CD14-positive monocyte (primary cell): ENCODE results near the gene U2SURP. TPM values are rescaled to one million over a fixed set of nuclear protein-coding genes. Genes with fewer than 3 reads are reported as not detected.
A peak's percentile ranks its signal among the peaks of the same experiment; 100 is the strongest.

ENCODE experiments used
- DNase-seq, 3 donors: peaks; one replicate each; pipeline ENCODE4 v3.0.0-alpha.2; 2011 to 2022
- H2AFZ ChIP-seq: 2 replicates; pipeline ENCODE4 v1.6.0; 2012; ENCODE audit warnings: mild to moderate bottlenecking, low read depth, low read length, inconsistent platforms; ENCODE audit not compliant: insufficient read depth, poor library complexity, severe bottlenecking
- H3K27ac ChIP-seq, 2 donors: 1 replicate in 1 of 2; 2 replicates in 1 of 2; pipeline ENCODE4 v1.5.1; 2012 to 2013; ENCODE audit warnings: low read length in 2 of 2, control low read depth in 1 of 2, inconsistent platforms in 1 of 2, low read depth in 1 of 2, mild to moderate bottlenecking in 1 of 2
- H3K27me3 ChIP-seq, 2 donors: one replicate each; pipeline versions ENCODE4 v1.6.0 to v1.6.1; 2011 to 2013; ENCODE audit warnings: low read length in 2 of 2; ENCODE audit not compliant: control insufficient read depth in 2 of 2, insufficient read depth in 2 of 2
- H3K36me3 ChIP-seq, 2 donors: replicated peaks in 1 of 2; 1 replicate in 1 of 2; 2 replicates in 1 of 2; pipeline versions ENCODE4 v1.5.1 to v1.6.1; 2012 to 2013; ENCODE audit warnings: low read length in 2 of 2, control low read depth in 1 of 2, inconsistent platforms in 1 of 2, mild to moderate bottlenecking in 1 of 2; ENCODE audit not compliant: insufficient read depth in 2 of 2, control insufficient read depth in 1 of 2
- H3K4me1 ChIP-seq, 2 donors: 1 replicate in 1 of 2; 2 replicates in 1 of 2; pipeline versions ENCODE4 v1.5.1 to v1.6.1; 2012 to 2013; ENCODE audit warnings: low read length in 2 of 2, control low read depth in 1 of 2, inconsistent platforms in 1 of 2, mild to moderate bottlenecking in 1 of 2, moderate library complexity in 1 of 2; ENCODE audit not compliant: insufficient read depth in 2 of 2, control insufficient read depth in 1 of 2
- H3K4me2 ChIP-seq: replicated peaks from 2 replicates; pipeline ENCODE3; 2012; ENCODE audit warnings: low read length, moderate library complexity, mild to moderate bottlenecking; ENCODE audit not compliant: poor library complexity, severe bottlenecking; ENCODE audit errors: extremely low read depth
- H3K4me3 ChIP-seq, 3 experiments: fragments of 200-600 bp in 1 of 3; sonication (generic) in 1 of 3; replicated peaks in 1 of 3; 1 replicate in 2 of 3; 2 replicates in 1 of 3; pipeline ENCODE4 v1.5.1; 2011 to 2013; ENCODE audit warnings: low read length in 3 of 3, mild to moderate bottlenecking in 3 of 3, control low read depth in 2 of 3, low read depth in 2 of 3, inconsistent platforms in 1 of 3, moderate library complexity in 1 of 3
- H3K79me2 ChIP-seq: 2 replicates; pipeline ENCODE4 v1.6.0; 2012; ENCODE audit warnings: mild to moderate bottlenecking, control low read depth, inconsistent platforms, low read length, moderate library complexity; ENCODE audit not compliant: insufficient read depth
- H3K9ac ChIP-seq: 2 replicates; pipeline ENCODE4 v1.6.0; 2017; ENCODE audit warnings: low read length, mild to moderate bottlenecking; ENCODE audit not compliant: insufficient read depth, poor library complexity, severe bottlenecking
- H3K9me3 ChIP-seq, 2 donors: replicated peaks in 1 of 2; 1 replicate in 1 of 2; 2 replicates in 1 of 2; pipeline versions ENCODE4 v1.5.1 to v1.6.1; 2012 to 2013; ENCODE audit warnings: low read length in 2 of 2, control low read depth in 1 of 2; ENCODE audit not compliant: control insufficient read depth in 1 of 2, insufficient read depth in 1 of 2
- H4K20me1 ChIP-seq: 2 replicates; pipeline ENCODE4 v1.6.0; 2012; ENCODE audit warnings: mild to moderate bottlenecking, low read length, control low read depth, moderate library complexity; ENCODE audit not compliant: insufficient read depth
- H3K27ac Mint-ChIP-seq, 7 donors: one replicate each; pipeline ENCODE4 v1.8.0; 2020; ENCODE audit warnings: mild to moderate bottlenecking in 7 of 7, mixed read lengths in 7 of 7, moderate library complexity in 6 of 7, inconsistent platforms in 2 of 7
- H3K27me3 Mint-ChIP-seq, 3 donors: one replicate each; pipeline ENCODE4 v1.8.0; 2021 to 2022; ENCODE audit warnings: low read depth in 3 of 3, mild to moderate bottlenecking in 3 of 3, mixed read lengths in 3 of 3, moderate library complexity in 3 of 3, inconsistent platforms in 1 of 3
- H3K36me3 Mint-ChIP-seq, 2 donors: one replicate each; pipeline ENCODE4 v1.8.0; 2020; ENCODE audit warnings: mixed read lengths in 2 of 2, inconsistent platforms in 1 of 2, mild to moderate bottlenecking in 1 of 2
- H3K4me1 Mint-ChIP-seq: one replicate; pipeline ENCODE4 v1.8.0; 2020; ENCODE audit warnings: mild to moderate bottlenecking, mixed read lengths
- H3K4me3 Mint-ChIP-seq, 2 donors: one replicate each; pipeline ENCODE4 v1.8.0; 2020; ENCODE audit warnings: mild to moderate bottlenecking in 2 of 2, mixed read lengths in 2 of 2, moderate library complexity in 1 of 2
- H3K9me3 Mint-ChIP-seq, 7 donors: one replicate each; pipeline ENCODE4 v1.8.0; 2020 to 2022; ENCODE audit warnings: mixed read lengths in 7 of 7, mild to moderate bottlenecking in 6 of 7, moderate library complexity in 6 of 7, inconsistent platforms in 2 of 7
- CTCF ChIP-seq: fragments of 200-600 bp; IDR thresholded peaks from one replicate; pipeline ENCODE4 v1.8.0; 2022; ENCODE audit warnings: antibody characterized with exemption, mild to moderate bottlenecking
- WGBS: methylation state at CpG from one replicate; pipeline ENCODE4 v1.1.5; 2013; ENCODE audit warnings: missing lambda C conversion rate; ENCODE audit not compliant: insufficient coverage; 5-methylcytosine and 5-hydroxymethylcytosine counted together
- intact Hi-C, 2 donors: fragments of 100-400 bp; cut with micrococcal nuclease; formaldehyde crosslinking; loops; one replicate each; pipeline versions ENCODE4 v1.15.0 to v1.15.1; 2023
- polyA plus RNA-seq, 3 donors: library from polyadenylated mRNA; depleted of rRNA in 1 of 3; unstranded in 2 of 3; stranded (reverse) in 1 of 3; fragments of 300-500 nt in 2 of 3; fragments of >200 nt in 1 of 3; fragmentation: Illumina TruSeq in 2 of 3; gene quantifications; 1 replicate in 2 of 3; 2 replicates in 1 of 3; pipeline ENCODE4 v1.2.3, GENCODE V29; 2012 to 2021

Gene U2SURP
- polyA plus RNA-seq, 3 donors, result 21.1 to 70.4 (median 51.4) TPM

DNA sequence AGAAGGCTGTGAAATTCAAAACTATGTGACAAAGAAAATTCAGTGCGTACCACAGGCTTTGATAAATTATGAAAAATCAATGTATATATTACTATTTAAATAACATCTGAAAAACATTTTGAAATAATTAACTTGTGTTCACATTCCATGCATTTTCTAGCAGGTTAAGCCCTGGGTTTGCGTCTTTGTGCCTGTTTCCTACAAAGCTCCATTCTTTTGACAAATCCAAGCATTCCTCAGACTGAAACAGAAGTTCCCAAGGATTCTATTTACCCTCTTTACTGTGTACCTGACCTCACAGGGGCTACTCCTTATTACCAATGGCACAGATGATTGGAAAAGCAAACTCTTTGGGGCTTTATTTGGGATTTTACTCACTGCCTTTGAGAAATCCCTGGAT is 39.8 kb upstream of the U2SURP start:
- no peak for DNase-seq
- no peak overlapping the region for H3K27ac Mint-ChIP-seq
- Histone ChIP-seq H3K4me1 (peaks cover 7 to 13% of the 10 kb centered on the region in 2 donors), H3K4me2 (no peak overlapping the region), H3K36me3 (no peaks in the 10 kb centered on the region), H3K27me3 (peaks cover 68 to 75% of the 10 kb centered on the region in 2 donors), H3K79me2 (no peaks in the 10 kb centered on the region), H3K4me3 (no peak overlapping the region), H4K20me1 (no peaks in the 10 kb centered on the region), H2AFZ (no peak overlapping the region), H3K27ac (no peak overlapping the region), H3K9ac (no peak overlapping the region), H3K9me3 (peaks cover 0 to 12% of the 10 kb centered on the region in 2 donors)
- 100% methylated on average over 1 of the region's 2 CpGs for WGBS
- peaks cover 12 to 13% of the 10 kb centered on the region in 2 donors for H3K36me3 Mint-ChIP-seq
- TF ChIP-seq CTCF, result no peak
- peak overlapping the region in 1 of 2 donors; percentile 91 for H3K4me3 Mint-ChIP-seq
- intact Hi-C loops, result no loop called here
- peaks cover 0 to 17% (median 15%) of the 10 kb centered on the region in 7 donors for H3K9me3 Mint-ChIP-seq
- peaks cover 19% of the 10 kb centered on the region for H3K4me1 Mint-ChIP-seq
- peaks cover 61 to 81% (median 68%) of the 10 kb centered on the region in 3 donors for H3K27me3 Mint-ChIP-seq

GRCh38 chr3:142962175-142962519 is 39.2 kb upstream of the U2SURP start:
- TF ChIP-seq CTCF, result no peak
- intact Hi-C loops, result no loop called here
- Mint-ChIP-seq H3K27ac (no peak overlapping the region), H3K9me3 (peaks cover 0 to 17% (median 15%) of the 10 kb centered on the region in 7 donors), H3K4me1 (peaks cover 19% of the 10 kb centered on the region), H3K27me3 (peaks cover 64 to 84% (median 70%) of the 10 kb centered on the region in 3 donors), H3K4me3 (peak overlapping the region in 1 of 2 donors; percentile 91), H3K36me3 (peaks cover 12 to 13% of the 10 kb centered on the region in 2 donors)
- no peaks in the 10 kb centered on the region for H3K79me2 ChIP-seq
- H2AFZ ChIP-seq, result no peak overlapping the region
- peaks cover 7 to 13% of the 10 kb centered on the region in 2 donors for H3K4me1 ChIP-seq
- H3K9me3 ChIP-seq, result peaks cover 0 to 12% of the 10 kb centered on the region in 2 donors
- no peak overlapping the region for H3K27ac ChIP-seq
- H3K27me3 ChIP-seq, result peaks cover 65 to 74% of the 10 kb centered on the region in 2 donors
- WGBS, result 96% methylated on average over 18 of the region's 19 CpGs
- no peak overlapping the region for H3K4me3 ChIP-seq
- no peak overlapping the region for H3K9ac ChIP-seq
- no peaks in the 10 kb centered on the region for H3K36me3 ChIP-seq
- no peak for DNase-seq
- H4K20me1 ChIP-seq, result no peaks in the 10 kb centered on the region
- H3K4me2 ChIP-seq, result no peak overlapping the region
